Stomach (tissue), 9 donors: ENCODE data around the gene MCRIP2. TPM values are rescaled to one million over a fixed set of nuclear protein-coding genes. Genes with fewer than 3 reads are reported as not detected.

Experiments used
- DNase-seq, 2 donors: peaks; one replicate each; pipeline versions ENCODE4 v3.0.0 to v3.0.0-alpha.2; 2013 to 2019
- H3K27ac ChIP-seq, 5 donors: fragments of 200-600 bp in 4 of 5; sonication (generic) in 4 of 5; one replicate each; pipeline ENCODE4 v1.5.1; 2013 to 2019; ENCODE audit warnings: mild to moderate bottlenecking in 1 of 5, moderate library complexity in 1 of 5
- H3K27me3 ChIP-seq, 3 donors: fragments of 200-600 bp; sonication (generic); one replicate each; pipeline ENCODE4 v1.5.1; 2017 to 2019; ENCODE audit warnings: mixed run types in 1 of 3
- H3K36me3 ChIP-seq, 4 donors: fragments of 200-600 bp; sonication (generic); 1 replicate in 3 of 4; 2 replicates in 1 of 4; pipeline ENCODE4 v1.5.1; 2016 to 2019
- H3K4me1 ChIP-seq, 4 donors: fragments of 200-600 bp; sonication (generic); one replicate each; pipeline ENCODE4 v1.5.1; 2016 to 2019
- H3K4me3 ChIP-seq, 4 donors: fragments of 200-600 bp; sonication (generic) in 3 of 4; one replicate each; pipeline ENCODE4 v1.5.1; 2016 to 2019; ENCODE audit warnings: mild to moderate bottlenecking in 1 of 4
- H3K9me3 ChIP-seq, 4 donors: fragments of 200-600 bp; sonication (generic); one replicate each; pipeline ENCODE4 v1.5.1; 2016 to 2019
- EP300 ChIP-seq: sonication (generic); formaldehyde crosslinking; IDR thresholded peaks from one replicate; pipeline ENCODE4 v1.6.1; 2017; ENCODE audit warnings: antibody characterized with exemption
- POLR2A ChIP-seq, 4 donors: fragments of 450-650 bp; IDR thresholded peaks; one replicate each; pipeline ENCODE4 v1.6.1; 2016; ENCODE audit warnings: antibody characterized with exemption in 4 of 4, control low read depth in 2 of 4, mild to moderate bottlenecking in 1 of 4, moderate library complexity in 1 of 4
- POLR2AphosphoS5 ChIP-seq, 3 donors: sonication (generic); formaldehyde crosslinking; IDR thresholded peaks; one replicate each; pipeline ENCODE4 v1.6.1; 2016; ENCODE audit warnings: antibody characterized with exemption in 3 of 3
- WGBS, 5 donors: extraction: QIAGEN DNeasy Blood & Tissue Kit in 3 of 5; methylation state at CpG; one replicate each; pipeline versions ENCODE4 v1.1.5 to v1.1.7; 2013 to 2018; 5-methylcytosine and 5-hydroxymethylcytosine counted together
- intact Hi-C: fragments of 100-400 bp; cut with DNase I; formaldehyde crosslinking; loops from one replicate; pipeline ENCODE4 v1.15.1; 2023; ENCODE audit warnings: low total_unique reads
- polyA plus RNA-seq, 3 donors: library from polyadenylated mRNA; stranded (reverse); fragments of 200-250 nt; gene quantifications; one replicate each; pipeline ENCODE4 v1.2.3, GENCODE V29; 2013
- total RNA-seq, 5 donors: library from RNA; depleted of rRNA; stranded (reverse); fragments of >200 nt; gene quantifications; one replicate each; pipeline versions ENCODE4 v1.1.0 to v1.2.3, GENCODE V29; 2014 to 2016
- TF ChIP-seq, protein P1 (sequence below), 7 experiments: fragments of 450-650 bp in 4 of 7; fragments of 200-600 bp in 3 of 7; sonication (generic) in 3 of 7; IDR thresholded peaks; one replicate each; pipeline ENCODE4 v1.5.1; 2016 to 2019; ENCODE audit warnings: antibody characterized with exemption in 7 of 7, control low read depth in 2 of 7, mild to moderate bottlenecking in 1 of 7
- donor health status: healthy with polysubstance abuse.
- donor health status: Bipolar disorder and iron deficiency.
- donor health status: healthy.

The MCRIP2 gene
- total and polyA plus RNA-seq, 8 donors, result 14.0 to 440 (median 89.5) TPM

GRCh38 chr16:642189-643049 is 791 bp downstream of the MCRIP2 start:
- Histone ChIP-seq H3K4me3 (peak overlapping the region; percentile 65 to 84 (median 74)), H3K9me3 (no peaks in the 10 kb centered on the region), H3K27me3 (no peaks in the 10 kb centered on the region), H3K36me3 (no peaks in the 10 kb centered on the region), H3K4me1 (peaks cover 43 to 74% (median 66%) of the 10 kb centered on the region in 4 donors), H3K27ac (peak overlapping the region; percentile 85 to 96 (median 92))
- DNase-seq, result peak; percentile 83 to 85
- 3 to 19% (median 6%) methylated on average over 6 to 72 of the region's 72 CpGs for WGBS, 5 donors
- TF ChIP-seq, protein P1, sequence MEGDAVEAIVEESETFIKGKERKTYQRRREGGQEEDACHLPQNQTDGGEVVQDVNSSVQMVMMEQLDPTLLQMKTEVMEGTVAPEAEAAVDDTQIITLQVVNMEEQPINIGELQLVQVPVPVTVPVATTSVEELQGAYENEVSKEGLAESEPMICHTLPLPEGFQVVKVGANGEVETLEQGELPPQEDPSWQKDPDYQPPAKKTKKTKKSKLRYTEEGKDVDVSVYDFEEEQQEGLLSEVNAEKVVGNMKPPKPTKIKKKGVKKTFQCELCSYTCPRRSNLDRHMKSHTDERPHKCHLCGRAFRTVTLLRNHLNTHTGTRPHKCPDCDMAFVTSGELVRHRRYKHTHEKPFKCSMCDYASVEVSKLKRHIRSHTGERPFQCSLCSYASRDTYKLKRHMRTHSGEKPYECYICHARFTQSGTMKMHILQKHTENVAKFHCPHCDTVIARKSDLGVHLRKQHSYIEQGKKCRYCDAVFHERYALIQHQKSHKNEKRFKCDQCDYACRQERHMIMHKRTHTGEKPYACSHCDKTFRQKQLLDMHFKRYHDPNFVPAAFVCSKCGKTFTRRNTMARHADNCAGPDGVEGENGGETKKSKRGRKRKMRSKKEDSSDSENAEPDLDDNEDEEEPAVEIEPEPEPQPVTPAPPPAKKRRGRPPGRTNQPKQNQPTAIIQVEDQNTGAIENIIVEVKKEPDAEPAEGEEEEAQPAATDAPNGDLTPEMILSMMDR (IDR thresholded peaks at IDR 0.05), result no peak
- no peak for TF ChIP-seq POLR2A (IDR thresholded peaks at IDR 0.05)
- TF ChIP-seq POLR2AphosphoS5 (IDR thresholded peaks at IDR 0.05), result peak in 2 of 3 donors; percentile 42 to 46
- intact Hi-C loops, result no loop called here

- no peaks in the 10 kb centered on the region for H3K9me3 ChIP-seq
- TF ChIP-seq, protein P1 (IDR thresholded peaks at IDR 0.05), result no peak
- no peak for TF ChIP-seq POLR2A (IDR thresholded peaks at IDR 0.05)
- TF ChIP-seq EP300, result no peak
- TF ChIP-seq POLR2AphosphoS5 (IDR thresholded peaks at IDR 0.05), result no peak
- H3K4me3 ChIP-seq, result peak overlapping the region; percentile 65 to 84 (median 74)
- DNase-seq, result no peak
- H3K27me3 ChIP-seq, result no peaks in the 10 kb centered on the region
- H3K27ac ChIP-seq, result peak overlapping the region; percentile 85 to 96 (median 92)
- 57 to 81% (median 72%) methylated on average over 2 to 13 of the region's 13 CpGs for WGBS, 5 donors
- H3K4me1 ChIP-seq, result peaks cover 44 to 74% (median 66%) of the 10 kb centered on the region in 4 donors
- no peaks in the 10 kb centered on the region for H3K36me3 ChIP-seq
- intact Hi-C loops, result no loop called here
Measured at GRCh38 chr16:643050-643368, 1.4 kb downstream of the MCRIP2 start.

DNA sequence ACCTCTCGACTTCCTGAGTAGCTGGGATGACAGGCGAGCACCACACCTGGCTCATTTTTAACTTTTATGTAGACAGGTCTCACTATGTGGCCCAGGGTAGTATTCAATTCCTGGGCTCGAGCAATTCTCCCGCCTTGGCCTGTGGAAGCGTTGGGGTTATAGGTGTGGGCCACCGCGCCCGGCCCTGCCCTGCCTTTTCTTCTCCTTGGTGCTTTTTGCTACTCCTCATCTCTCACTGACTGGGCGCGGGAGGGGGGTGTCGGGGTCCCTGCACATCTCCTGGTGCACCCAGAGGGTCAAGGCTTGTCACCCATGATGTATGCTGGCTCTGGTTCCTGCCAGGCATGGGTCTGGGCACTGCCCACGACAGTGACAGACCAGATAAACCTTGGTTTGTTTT is 2.9 kb downstream of the MCRIP2 start:
- H3K4me1 ChIP-seq, result peaks cover 57 to 84% (median 78%) of the 10 kb centered on the region in 4 donors
- TF ChIP-seq, protein P1 (IDR thresholded peaks at IDR 0.05), result no peak
- TF ChIP-seq POLR2A (IDR thresholded peaks at IDR 0.05) (no peak), POLR2AphosphoS5 (IDR thresholded peaks at IDR 0.05) (no peak), EP300 (no peak)

GRCh38 chr16:645852-646678 is 4.4 kb downstream of the MCRIP2 start:
- no peaks in the 10 kb centered on the region for H3K27me3 ChIP-seq
- peak overlapping the region in 1 of 4 donors; percentile 28 for H3K4me3 ChIP-seq
- TF ChIP-seq, protein P1 (IDR thresholded peaks at IDR 0.05), result no peak
- TF ChIP-seq POLR2AphosphoS5 (IDR thresholded peaks at IDR 0.05), result no peak
- no peak for TF ChIP-seq EP300
- TF ChIP-seq POLR2A (IDR thresholded peaks at IDR 0.05), result no peak
- H3K27ac ChIP-seq, result peak overlapping the region; percentile 88 to 95 (median 90)
- peak; percentile 83 to 86 for DNase-seq
- 38 to 58% (median 55%) methylated on average over 23 to 32 of the region's 32 CpGs for WGBS, 5 donors
- H3K4me1 ChIP-seq, result peaks cover 66 to 92% (median 87%) of the 10 kb centered on the region in 4 donors
- intact Hi-C loops, result no loop called here
- H3K36me3 ChIP-seq, result no peaks in the 10 kb centered on the region
- no peaks in the 10 kb centered on the region for H3K9me3 ChIP-seq

More for the DNA sequence above, 2.9 kb downstream of the MCRIP2 start:
- H3K27ac ChIP-seq, result peak overlapping the region; percentile 31 to 95 (median 90)
- H3K27me3 ChIP-seq, result no peaks in the 10 kb centered on the region
- intact Hi-C loops, result no loop called here
- H3K4me3 ChIP-seq, result no peak overlapping the region
- WGBS, 5 donors, result 86 to 93% (median 87%) methylated on average over 12 of the region's 12 CpGs
- DNase-seq, result no peak
- H3K9me3 ChIP-seq, result no peaks in the 10 kb centered on the region
- no peaks in the 10 kb centered on the region for H3K36me3 ChIP-seq
